ENCODE results near the gene FAAP20. TPM values are rescaled to one million over a fixed set of nuclear protein-coding genes. Genes with fewer than 3 reads are reported as not detected.
A peak's percentile ranks its signal among the peaks of the same experiment; 100 is the strongest.

Gene FAAP20
- total and polyA plus RNA-seq, 9 of the 15 experiments (the other 6 are each of a cell fraction or from before 2014, with no cell fraction given), result 0.58 to 143 (median 9.9) TPM

- TF ChIP-seq NFIX (CRISPR knock-in tag; IDR thresholded peaks at IDR 0.05; ENCODE audit: low read depth) (no peak), ARID2 (IDR thresholded peaks at IDR 0.05) (no peak), RBBP5 (IDR thresholded peaks at IDR 0.05; ENCODE audit: borderline replicate concordance, insufficient read depth, low read length, poor library complexity, severe bottlenecking) (peak; percentile 59), HNRNPK (IDR thresholded peaks at IDR 0.05; ENCODE audit: low read depth, low read length, poor library complexity, severe bottlenecking) (no peak), TCF15 (CRISPR knock-in tag; IDR thresholded peaks at IDR 0.05) (no peak), EZH2 (IDR thresholded peaks at IDR 0.05; ENCODE audit: borderline replicate concordance, low read depth, low read length) (no peak), ELF4 (CRISPR knock-in tag; IDR thresholded peaks at IDR 0.05) (no peak), THRAP3 (IDR thresholded peaks at IDR 0.05; ENCODE audit: borderline replicate concordance) (no peak), POLR2AphosphoS2 (IDR thresholded peaks at IDR 0.05; ENCODE audit: low read length) (no peak), ZFP30 (CRISPR knock-in tag; IDR thresholded peaks at IDR 0.05; ENCODE audit: borderline replicate concordance) (no peak), CXXC5 (CRISPR knock-in tag; IDR thresholded peaks at IDR 0.05) (peak; percentile 84), ZNF354B (CRISPR knock-in tag; IDR thresholded peaks at IDR 0.05) (no peak), CHD2 (IDR thresholded peaks at IDR 0.05; ENCODE audit: low read depth, low read length) (no peak), ARID3A (IDR thresholded peaks at IDR 0.05; ENCODE audit: borderline replicate concordance, low read depth, low read length) (0 out of 2 replicates have a peak, but pooled peaks have one; percentile 24), EHMT2 (IDR thresholded peaks at IDR 0.05) (0 out of 2 replicates have a peak, but pooled peaks have one; percentile 22), HEY1 (CRISPR knock-in tag; IDR thresholded peaks at IDR 0.05; ENCODE audit: borderline replicate concordance) (no peak), ZNF79 (CRISPR knock-in tag; IDR thresholded peaks at IDR 0.05; ENCODE audit: low read depth) (no peak), TBL1XR1 (IDR thresholded peaks at IDR 0.05; ENCODE audit: low read length in 2 of 2) (peak in 1 of 2 experiments; percentile 24; a peak in 1 of 4 replicates), MYC (IDR thresholded peaks at IDR 0.05; ENCODE audit: low read depth, low read length) (peak; percentile 70; the same call in 1 of the 2 replicates), MYC (CRISPR knock-in tag; IDR thresholded peaks at IDR 0.05; ENCODE audit: borderline replicate concordance, low read depth) (peak; percentile 30; the same call in 1 of the 2 replicates), CTCFL (IDR thresholded peaks at IDR 0.05; ENCODE audit: borderline replicate concordance, insufficient read depth, low read depth, low read length, poor library complexity, severe bottlenecking) (no peak), TAF1 (IDR thresholded peaks at IDR 0.05; ENCODE audit: control insufficient read depth, extremely low read depth, insufficient read depth, low read length, severe bottlenecking) (no peak), YY1 (IDR thresholded peaks at IDR 0.05; ENCODE audit: borderline replicate concordance in 1 of 3, control insufficient read depth in 1 of 3, extremely low read depth in 1 of 3, insufficient read depth in 3 of 3, insufficient read length in 1 of 3, insufficient replicate concordance in 2 of 3, low read depth in 1 of 3, low read length in 2 of 3) (peak in 1 of 3 experiments; percentile 63)
These were observed 18.7 kb downstream of the FAAP20 start (continued) for GRCh38 chr1:2175681-2176454.
